Neutrophil (primary cell): Measurements from ENCODE around the gene PHF5A.

ENCODE experiments used
- H3K27ac ChIP-seq: fragments of 200-600 bp; sonication (generic); 2 replicates; pipeline ENCODE4 v1.5.1; 2016; ENCODE audit warnings: mild to moderate bottlenecking, moderate library complexity
- H3K27me3 ChIP-seq: fragments of 200-600 bp; sonication (generic); 2 replicates; pipeline ENCODE4 v1.6.0; 2016; ENCODE audit warnings: mild to moderate bottlenecking
- H3K36me3 ChIP-seq: fragments of 200-600 bp; sonication (generic); 2 replicates; pipeline ENCODE4 v1.5.1; 2017
- H3K4me1 ChIP-seq, 2 experiments: fragments of 200-600 bp in 1 of 2; sonication (generic) in 1 of 2; 1 replicate in 1 of 2; 2 replicates in 1 of 2; pipeline versions ENCODE4 v1.5.1 to v1.6.1; 2013 to 2016; ENCODE audit warnings: low read depth in 1 of 2, low read length in 1 of 2, mild to moderate bottlenecking in 1 of 2, moderate library complexity in 1 of 2; ENCODE audit not compliant: control insufficient read depth in 1 of 2, insufficient read depth in 1 of 2
- H3K4me3 ChIP-seq, 2 experiments: fragments of 200-600 bp in 1 of 2; sonication (generic) in 1 of 2; 1 replicate in 1 of 2; 2 replicates in 1 of 2; pipeline ENCODE4 v1.5.1; 2013 to 2016; ENCODE audit warnings: low read depth in 1 of 2, low read length in 1 of 2, mild to moderate bottlenecking in 1 of 2, moderate library complexity in 1 of 2
- H3K9me3 ChIP-seq: fragments of 200-600 bp; sonication (generic); 2 replicates; pipeline ENCODE4 v1.5.1; 2016
- CTCF ChIP-seq: fragments of 200-600 bp; sonication (generic); IDR thresholded peaks from 2 replicates; pipeline ENCODE4 v1.5.1; 2016; ENCODE audit warnings: antibody characterized with exemption

Gene PHF5A

GRCh38 chr22:41512421-41513194 lies 44.1 kb upstream of the PHF5A start:
- Histone ChIP-seq H3K27ac (no peak overlapping the region), H3K27me3 (no peaks in the 10 kb centered on the region), H3K36me3 (peaks cover 97% of the 10 kb centered on the region), H3K4me3 (no peak overlapping the region), H3K9me3 (no peaks in the 10 kb centered on the region), H3K4me1 (peaks cover 5 to 6% of the 10 kb centered on the region in 2 experiments)
- TF ChIP-seq CTCF = no peak

GRCh38 chr22:41511521-41511968 lies 43.1 kb upstream of the PHF5A start:
- Histone ChIP-seq H3K36me3 (peaks cover 91% of the 10 kb centered on the region), H3K4me1 (no peaks in the 10 kb centered on the region), H3K4me3 (no peak overlapping the region), H3K27me3 (no peaks in the 10 kb centered on the region), H3K27ac (no peak overlapping the region), H3K9me3 (no peaks in the 10 kb centered on the region)
- no peak for TF ChIP-seq CTCF

GRCh38 chr22:41508770-41509170 lies 40.3 kb upstream of the PHF5A start:
- no peak overlapping the region for H3K27ac ChIP-seq
- TF ChIP-seq CTCF = no peak
- H3K27me3 ChIP-seq = no peaks in the 10 kb centered on the region
- no peaks in the 10 kb centered on the region for H3K4me1 ChIP-seq
- H3K4me3 ChIP-seq = no peak overlapping the region
- peaks cover 64% of the 10 kb centered on the region for H3K36me3 ChIP-seq
- H3K9me3 ChIP-seq = no peaks in the 10 kb centered on the region

- TF ChIP-seq CTCF = no peak
- Histone ChIP-seq H3K27me3 (no peaks in the 10 kb centered on the region), H3K9me3 (no peaks in the 10 kb centered on the region), H3K4me1 (no peaks in the 10 kb centered on the region), H3K36me3 (peaks cover 55% of the 10 kb centered on the region), H3K27ac (no peak overlapping the region), H3K4me3 (no peak overlapping the region)
These were observed 39.0 kb upstream of the PHF5A start for GRCh38 chr22:41507330-41508063.

GRCh38 chr22:41505511-41506220 lies 37.2 kb upstream of the PHF5A start:
- Histone ChIP-seq H3K4me3 (no peak overlapping the region), H3K27me3 (no peaks in the 10 kb centered on the region), H3K27ac (no peak overlapping the region), H3K9me3 (no peaks in the 10 kb centered on the region), H3K36me3 (peaks cover 57% of the 10 kb centered on the region), H3K4me1 (no peaks in the 10 kb centered on the region)
- no peak for TF ChIP-seq CTCF
